ENCODE data around the gene ATMIN. TPM values are rescaled to one million over a fixed set of nuclear protein-coding genes. Genes with fewer than 3 reads are reported as not detected.

Gene ATMIN, protein sequence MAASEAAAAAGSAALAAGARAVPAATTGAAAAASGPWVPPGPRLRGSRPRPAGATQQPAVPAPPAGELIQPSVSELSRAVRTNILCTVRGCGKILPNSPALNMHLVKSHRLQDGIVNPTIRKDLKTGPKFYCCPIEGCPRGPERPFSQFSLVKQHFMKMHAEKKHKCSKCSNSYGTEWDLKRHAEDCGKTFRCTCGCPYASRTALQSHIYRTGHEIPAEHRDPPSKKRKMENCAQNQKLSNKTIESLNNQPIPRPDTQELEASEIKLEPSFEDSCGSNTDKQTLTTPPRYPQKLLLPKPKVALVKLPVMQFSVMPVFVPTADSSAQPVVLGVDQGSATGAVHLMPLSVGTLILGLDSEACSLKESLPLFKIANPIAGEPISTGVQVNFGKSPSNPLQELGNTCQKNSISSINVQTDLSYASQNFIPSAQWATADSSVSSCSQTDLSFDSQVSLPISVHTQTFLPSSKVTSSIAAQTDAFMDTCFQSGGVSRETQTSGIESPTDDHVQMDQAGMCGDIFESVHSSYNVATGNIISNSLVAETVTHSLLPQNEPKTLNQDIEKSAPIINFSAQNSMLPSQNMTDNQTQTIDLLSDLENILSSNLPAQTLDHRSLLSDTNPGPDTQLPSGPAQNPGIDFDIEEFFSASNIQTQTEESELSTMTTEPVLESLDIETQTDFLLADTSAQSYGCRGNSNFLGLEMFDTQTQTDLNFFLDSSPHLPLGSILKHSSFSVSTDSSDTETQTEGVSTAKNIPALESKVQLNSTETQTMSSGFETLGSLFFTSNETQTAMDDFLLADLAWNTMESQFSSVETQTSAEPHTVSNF
- total RNA-seq (2022; extraction: Qiagen RNA extraction; ENCODE audit: low read depth), result 28.5 to 33.1 TPM (median 30.4 TPM) in 5 replicates

DNA sequence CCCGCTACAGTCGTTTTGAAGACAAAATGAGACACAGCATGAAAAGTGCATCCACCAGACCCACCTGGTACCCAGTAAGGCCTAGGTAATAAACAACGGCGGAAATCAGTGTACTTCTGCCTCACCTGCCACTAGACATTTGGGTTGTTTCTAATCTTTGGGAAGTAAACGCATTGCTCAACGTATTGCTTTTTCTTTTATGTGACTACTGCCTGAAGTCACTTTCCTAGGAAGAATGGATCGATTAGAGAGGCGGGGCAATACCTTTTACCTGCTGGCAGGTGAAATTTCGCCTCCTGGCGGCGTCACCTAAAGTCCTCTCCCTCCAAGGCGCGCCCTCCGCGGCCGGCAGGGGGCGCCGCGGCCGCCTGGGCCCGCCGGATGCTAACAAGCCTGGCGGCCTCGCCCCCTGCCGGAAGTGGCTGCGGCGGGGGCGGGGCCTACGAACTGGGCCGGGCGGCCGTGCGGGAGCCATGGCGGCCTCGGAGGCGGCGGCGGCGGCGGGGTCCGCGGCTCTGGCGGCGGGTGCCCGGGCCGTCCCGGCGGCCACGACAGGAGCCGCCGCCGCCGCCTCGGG, at the start of gene ATMIN:
ATMIN (plus strand) TSS at position 445 of the 577 bp plus-strand sequence; CDS start at position 474, 29 bp downstream.

DNA sequence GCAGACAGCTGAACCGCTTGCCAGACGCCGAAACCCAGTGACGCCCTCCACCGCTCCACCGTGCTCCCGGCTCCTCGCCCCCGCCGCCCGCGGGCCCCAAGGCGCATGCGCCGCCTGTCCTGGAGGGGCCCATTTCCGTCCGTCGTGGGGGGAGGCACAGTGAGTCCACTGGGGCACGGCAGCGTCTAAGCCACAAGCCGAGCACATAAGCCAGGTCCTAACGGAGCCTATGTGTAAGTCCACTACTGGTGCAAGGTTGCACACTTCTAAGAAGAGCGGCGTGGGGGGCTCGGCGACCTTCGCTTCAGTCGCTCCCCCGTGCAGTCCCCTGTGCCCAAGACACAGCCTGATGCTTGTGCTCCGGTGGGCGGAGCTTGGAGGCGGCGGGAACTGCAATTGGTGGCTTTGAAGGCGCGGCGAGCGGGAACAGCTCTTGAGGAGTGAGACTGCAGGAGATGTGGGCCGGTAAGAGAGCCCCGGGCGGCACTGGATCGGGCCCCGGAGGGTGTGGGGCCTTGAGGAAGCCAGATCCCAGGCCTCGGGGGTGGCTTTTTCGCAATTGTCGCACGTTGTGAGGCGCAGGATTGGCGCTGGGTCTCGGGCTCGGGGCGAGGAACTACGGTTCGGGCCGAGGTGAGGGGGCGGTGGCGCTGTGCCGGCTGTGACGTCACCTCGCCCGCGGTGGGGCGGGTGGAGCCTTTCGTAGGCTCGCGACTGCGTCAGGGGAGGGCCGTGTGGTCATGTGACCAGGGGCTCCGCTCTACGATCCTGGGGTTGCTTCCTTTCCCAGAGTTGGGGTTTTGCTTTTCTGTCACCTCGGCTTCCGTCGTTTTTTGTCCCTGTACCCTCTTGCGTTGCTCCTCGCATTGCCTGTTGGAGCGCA, 28.6 kb upstream of the ATMIN start, which contains the start of the genes CENPN and CMC2:
CENPN (plus strand) TSS at position 402 of the 883 bp plus-strand sequence. CDS start 4,726 bp downstream, outside the sequence.
CMC2 (minus strand) TSS at position 73 of the 883 bp plus-strand sequence. CDS start 9,491 bp downstream, outside the sequence.

DNA sequence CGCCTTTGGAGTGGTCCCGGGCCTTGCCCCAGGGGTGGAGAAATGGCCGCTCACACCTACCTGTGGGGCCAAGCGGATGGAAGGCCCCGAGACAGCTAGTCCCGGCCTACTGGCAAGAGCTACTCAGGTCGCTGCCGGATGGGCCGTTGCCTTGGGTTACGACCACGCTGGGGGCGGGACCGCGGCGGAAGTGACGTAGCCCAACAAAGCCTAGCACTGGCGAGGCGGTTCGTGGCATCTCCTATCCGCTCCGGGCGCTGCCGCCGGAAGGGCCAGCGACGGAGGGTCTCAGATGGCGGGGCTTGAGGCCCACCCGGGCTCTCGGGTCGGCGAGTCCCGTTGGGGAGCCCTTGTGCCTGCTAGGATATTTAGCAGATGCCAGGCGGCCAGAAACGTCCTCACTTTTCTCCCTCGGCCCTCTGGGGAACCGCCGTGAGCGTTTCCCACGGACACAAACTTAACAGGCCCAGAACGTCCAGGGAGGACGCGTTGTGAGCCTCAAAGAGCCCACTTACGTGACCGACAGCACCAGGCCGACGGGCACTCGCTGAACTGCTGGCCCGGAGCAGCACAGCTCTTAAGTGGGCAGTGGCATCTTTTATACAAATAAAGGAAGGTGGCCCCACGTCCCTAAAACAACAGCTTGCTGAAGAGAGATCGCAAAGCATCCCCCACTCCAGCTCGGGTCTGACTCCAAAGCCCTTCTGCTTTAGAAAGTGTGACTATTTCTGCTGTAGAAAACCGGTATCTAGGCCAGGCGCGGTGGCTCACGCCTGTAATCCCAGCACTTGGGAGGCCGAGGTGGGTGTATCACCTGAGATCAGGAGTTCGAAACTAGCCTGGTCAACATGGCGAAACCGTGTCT, 41.7 kb downstream of the ATMIN start, which contains the start of gene C16orf46:
C16orf46 (minus strand) TSS at position 163 of the 865 bp plus-strand sequence. CDS start 13,283 bp downstream, outside the sequence.

DNA sequence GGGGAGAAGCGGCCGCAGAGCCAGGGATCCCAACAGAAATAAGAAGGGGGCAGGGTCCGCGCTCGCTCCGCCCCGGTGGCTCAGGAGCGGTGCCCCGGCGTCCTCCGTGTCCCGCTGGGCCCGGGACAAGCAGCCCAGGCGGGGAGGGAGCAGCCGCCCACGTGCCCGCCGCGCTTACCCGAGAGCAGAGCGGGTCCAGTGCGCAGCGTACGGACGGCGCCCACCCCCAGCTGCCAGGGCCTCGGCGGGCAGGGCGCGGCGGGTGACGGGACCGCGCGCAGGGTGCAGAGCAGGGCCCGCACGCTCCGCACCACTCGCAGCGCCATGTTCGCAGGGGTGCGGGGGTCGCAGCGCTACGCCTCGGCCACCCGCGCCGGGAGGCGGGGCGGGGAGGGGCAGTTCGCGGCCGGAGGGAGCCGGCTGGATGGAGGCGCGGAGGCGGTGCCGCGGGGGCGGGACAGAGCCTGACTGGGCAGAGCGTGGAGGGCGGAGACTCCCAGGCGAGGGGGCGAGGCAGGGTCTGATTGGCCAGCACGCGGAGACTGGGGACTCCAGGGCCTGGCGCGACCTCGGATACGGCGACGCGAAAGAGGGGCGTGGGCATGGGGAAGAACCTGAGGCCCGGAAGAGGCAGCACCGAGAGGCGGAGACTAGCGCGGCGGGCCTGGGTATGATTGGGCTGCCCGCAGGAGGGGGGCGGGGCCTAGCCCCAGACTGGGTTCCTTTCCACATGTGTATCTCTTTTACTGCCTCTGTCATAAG, 60.5 kb downstream of the ATMIN start, which contains the start of gene GCSH:
GCSH (minus strand) TSS at position 443 of the 762 bp plus-strand sequence; CDS start at position 326, 117 bp downstream.

Other genes with a start within 250 kb of the ATMIN start
- 0.19 to 1.3 TPM (median 0.54 TPM) in 5 replicates for gene CDYL2, start 231.2 kb upstream of the ATMIN start, total RNA-seq (2022; extraction: Qiagen RNA extraction; ENCODE audit: low read depth)
- 114 to 132 TPM (median 120 TPM) in 5 replicates for gene CMC2, start 29.0 kb upstream of the ATMIN start, total RNA-seq (2022; extraction: Qiagen RNA extraction; ENCODE audit: low read depth)
- 62.7 to 149 TPM (median 68.8 TPM) in 5 replicates for gene CENPN, start 28.6 kb upstream of the ATMIN start, total RNA-seq (2022; extraction: Qiagen RNA extraction; ENCODE audit: low read depth)
- gene C16orf46, start 41.4 kb downstream of the ATMIN start, total RNA-seq (2022; extraction: Qiagen RNA extraction; ENCODE audit: low read depth), result 0.26 to 1.4 TPM (median 0.86 TPM) in 5 replicates
- 36.3 to 63.7 TPM (median 52.9 TPM) in 5 replicates for gene GCSH, start 60.6 kb downstream of the ATMIN start, total RNA-seq (2022; extraction: Qiagen RNA extraction; ENCODE audit: low read depth)
- 0.80 to 1.7 TPM (median 1.2 TPM) in 5 replicates for gene BCO1, start 202.8 kb downstream of the ATMIN start, total RNA-seq (2022; extraction: Qiagen RNA extraction; ENCODE audit: low read depth)

All from A549 treated with ZK216348 at 1 μM for 4 hours (cell line).